ENCODE measurements around the gene KLC1.

KLC1 gene

DNA sequence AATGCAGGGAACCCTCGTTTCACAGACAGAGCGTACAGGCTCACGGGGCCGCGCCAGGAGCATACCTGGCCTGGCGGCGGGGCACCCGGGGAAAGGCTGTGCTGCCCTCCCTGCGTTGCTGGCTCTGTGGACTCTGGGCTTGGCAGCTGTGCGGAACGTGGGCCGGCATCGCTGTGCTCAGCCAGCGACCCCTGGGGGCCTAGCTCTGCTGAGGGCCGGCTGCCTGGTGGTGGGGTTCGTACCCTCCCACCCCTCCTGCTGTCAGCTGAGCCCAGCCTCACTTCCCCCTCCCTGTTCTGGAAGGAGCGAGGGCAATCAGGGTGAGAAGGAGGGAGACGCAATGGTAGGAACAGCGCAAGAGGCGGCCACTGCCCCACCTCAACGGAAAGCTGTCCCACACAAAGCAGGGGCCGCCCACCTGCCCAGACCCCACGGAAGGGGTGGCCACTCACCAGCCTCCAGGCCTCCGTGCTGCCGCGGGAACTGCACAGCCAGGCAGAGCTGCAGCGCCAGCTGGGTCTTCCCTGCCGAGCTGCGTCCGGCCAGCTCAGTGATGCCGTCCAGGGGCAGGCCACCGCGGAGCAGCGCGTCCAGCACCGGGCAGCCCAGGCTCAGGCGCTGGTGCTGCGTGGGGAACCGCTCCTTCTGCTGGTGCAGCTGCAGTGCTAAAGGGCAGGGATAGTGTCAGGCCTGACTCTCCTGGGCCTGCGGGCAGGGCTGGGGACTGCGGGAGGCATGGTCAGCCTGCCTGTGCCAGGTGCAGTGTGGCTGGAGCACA is 77.7 kb downstream of the KLC1 start:
- no peak for DNase-seq

DNA sequence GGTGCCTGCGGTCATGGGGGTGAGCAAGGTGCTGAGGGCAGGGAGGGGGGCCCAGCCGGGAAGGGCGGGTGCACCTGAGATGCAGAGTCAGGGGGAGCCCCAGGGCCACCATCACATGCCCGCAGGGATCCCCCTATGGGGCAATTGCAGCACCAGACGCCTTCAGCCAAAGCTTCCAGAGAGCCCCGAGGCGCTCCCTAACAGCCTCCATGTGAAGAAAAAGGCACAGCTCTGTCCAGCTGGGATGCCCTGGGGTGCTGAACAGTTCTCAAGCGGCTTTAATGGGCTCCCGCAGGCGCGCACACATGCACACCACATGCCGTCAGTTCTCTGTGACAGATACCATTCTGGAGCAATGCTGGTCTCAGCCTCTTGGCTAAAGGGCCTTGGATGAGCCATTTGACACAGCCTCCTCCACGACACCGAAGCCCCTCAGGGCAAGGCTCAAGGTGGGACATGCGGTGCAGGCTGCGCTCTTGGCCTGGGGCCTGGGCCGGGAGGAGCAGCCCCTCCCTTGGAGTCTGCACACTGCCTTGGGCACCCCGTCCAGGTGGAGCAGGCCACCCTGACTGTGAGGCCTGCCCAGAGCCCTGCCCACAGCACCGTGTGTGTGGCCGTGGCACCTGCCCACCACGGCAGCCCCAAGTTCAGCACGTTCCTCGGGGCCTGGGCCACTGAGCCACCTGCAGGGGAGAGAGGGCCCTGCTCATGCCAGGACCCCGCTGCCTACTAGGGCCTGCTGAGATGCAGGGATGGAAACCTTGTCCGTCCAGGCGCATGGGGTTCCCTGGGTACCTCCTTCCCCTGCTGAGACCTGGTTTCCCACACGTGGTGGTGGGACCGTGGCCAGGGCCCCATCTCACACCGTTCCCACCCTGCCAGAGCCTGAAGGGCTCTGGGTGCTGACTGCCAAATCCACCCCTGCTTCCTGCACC is 78.6 kb downstream of the KLC1 start:
- no peak for DNase-seq

DNA sequence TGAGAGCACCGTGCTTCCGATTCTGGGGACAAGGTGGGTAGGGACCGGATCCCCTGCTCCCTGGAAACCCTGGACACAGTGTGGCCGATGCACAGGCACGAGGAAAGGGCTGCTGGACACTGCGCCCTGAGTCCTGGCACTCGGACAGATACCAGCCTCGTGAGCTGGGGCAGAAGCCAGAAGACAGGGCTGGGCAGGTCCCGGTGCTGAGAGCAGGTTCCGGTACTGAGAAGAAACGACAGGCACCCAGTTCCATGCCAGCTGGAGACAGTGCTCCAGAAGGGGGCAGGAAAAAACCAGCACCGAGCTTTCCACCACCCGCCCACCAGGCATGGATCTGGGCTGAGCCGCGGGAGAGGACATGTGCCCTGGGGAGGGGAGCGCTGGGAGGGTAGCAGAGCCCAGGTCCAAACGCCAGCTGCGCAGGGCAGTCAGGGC is 79.8 kb downstream of the KLC1 start:
- no peak for DNase-seq

DNA sequence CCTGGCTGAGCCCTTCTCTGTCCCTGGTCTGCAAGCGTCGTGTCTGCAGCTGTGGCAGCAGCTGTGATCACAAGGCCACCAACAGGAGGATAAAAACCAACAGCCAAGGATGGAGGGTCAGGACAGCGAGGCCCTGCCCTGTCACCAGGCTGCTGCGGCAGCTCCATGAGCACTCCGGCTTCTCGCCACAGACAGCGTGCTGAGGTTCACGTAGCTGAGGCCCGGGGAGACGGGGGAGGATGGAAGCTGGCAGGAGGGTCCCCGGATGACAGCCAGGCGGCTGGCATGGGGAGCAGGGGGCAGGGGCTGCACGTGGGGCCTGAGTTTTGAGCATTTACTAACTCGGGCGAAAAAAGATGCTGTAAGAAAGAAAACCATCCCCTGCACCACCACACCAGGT is 80.8 kb downstream of the KLC1 start:
- DNase-seq: no peak

DNA sequence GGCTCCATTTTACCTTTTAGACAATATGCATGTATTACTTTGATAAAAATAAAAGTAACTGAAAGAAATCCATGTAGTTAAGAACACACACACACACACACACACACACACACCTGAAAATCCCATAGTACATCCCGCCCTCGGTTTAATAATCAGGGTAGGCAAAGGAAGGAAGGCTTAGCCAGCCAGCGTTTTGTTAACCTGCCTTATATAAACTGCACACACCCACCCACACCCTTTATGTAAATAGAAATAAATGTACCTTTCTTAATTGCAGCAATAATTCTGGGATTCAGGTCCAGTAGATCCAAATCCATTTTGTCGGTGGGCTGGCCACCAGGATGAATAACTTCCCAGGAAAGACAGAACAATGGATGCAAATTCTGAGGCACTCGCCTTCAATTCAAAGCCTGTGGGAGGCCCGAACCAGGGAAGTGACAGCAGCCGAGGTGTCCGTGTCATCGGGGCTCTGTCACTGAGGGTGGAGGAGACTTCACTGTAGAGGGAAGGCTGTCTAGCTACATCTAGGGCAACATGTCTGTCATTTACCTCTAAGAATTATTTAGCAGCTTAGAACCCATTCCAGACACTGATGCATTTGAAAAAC is 81.9 kb downstream of the KLC1 start:
- DNase-seq: no peak

DNA sequence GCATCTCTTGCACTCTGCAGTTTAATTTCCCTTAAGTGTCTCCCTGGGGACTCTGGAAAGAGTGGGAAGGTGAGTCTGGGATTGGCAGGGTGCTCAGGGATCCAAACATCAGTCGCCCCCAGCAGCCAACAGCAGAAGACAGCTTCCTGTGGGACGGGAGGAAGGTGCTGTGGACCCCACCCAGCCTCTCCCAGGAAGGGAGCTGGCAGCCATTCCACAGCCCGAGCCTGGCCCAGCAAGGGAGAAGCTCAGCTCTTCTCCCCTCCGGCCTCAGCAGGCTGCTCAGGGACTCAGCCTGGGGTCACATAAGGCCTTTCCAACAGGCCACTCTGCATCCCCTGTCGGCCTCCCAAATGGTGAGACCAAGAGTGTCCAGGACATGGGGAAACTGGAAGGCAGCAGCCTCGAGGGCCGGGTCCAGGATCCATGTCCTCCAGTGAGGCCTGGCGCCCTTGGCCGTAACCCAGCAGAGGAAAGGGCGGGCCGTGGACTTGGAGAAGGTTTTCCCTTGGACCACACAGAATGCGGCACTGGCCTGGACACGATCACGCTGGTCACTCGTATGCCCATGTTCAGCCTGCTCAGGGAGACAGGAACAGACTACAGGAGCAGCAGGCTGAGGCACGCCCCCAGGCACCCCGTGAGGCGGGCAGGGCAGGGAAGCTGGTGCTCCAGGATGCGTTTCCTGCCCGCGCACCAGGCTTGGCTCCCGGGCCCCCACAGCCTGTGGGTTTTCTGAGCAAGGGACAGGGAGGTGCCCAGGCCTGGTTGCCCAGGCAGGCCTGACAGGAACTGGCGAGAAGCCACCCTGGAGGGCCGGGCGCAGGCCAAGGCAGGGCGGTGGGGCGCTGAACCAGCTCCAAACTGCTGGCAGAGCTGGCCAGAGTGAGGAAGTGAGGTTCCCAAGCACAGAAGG is 82.8 kb downstream of the KLC1 start:
- DNase-seq: no peak

DNA sequence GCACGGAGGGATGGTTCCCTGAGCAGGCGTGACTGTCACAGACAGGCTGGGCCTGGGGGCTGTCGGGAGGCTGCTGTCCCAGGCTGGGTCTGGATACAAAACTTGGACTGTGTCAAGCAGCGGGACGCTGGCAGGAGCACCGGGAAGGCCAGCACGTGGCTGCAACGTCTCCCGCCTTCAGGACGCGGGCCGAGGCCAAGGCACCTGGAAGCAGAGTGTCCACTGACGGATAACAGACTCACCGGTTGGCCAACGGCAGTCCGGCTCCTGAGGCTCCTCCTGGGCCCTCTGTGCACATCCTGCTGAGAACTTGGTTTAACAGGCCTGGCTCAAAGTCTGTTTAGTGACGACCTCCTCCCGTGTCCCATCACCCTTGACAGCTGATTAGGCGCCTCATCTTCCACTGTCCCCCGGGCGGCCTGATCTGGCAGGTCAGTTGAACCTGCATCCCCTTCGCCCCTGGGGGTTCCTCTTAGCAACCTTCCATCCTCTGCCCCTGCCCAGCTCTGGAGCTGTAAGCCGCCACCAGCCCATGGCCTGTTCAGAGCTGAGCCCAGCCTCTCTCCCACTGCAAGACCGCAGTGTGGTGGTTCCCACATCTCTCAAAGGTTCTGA is 83.7 kb downstream of the KLC1 start:
- no peak for DNase-seq

DNA sequence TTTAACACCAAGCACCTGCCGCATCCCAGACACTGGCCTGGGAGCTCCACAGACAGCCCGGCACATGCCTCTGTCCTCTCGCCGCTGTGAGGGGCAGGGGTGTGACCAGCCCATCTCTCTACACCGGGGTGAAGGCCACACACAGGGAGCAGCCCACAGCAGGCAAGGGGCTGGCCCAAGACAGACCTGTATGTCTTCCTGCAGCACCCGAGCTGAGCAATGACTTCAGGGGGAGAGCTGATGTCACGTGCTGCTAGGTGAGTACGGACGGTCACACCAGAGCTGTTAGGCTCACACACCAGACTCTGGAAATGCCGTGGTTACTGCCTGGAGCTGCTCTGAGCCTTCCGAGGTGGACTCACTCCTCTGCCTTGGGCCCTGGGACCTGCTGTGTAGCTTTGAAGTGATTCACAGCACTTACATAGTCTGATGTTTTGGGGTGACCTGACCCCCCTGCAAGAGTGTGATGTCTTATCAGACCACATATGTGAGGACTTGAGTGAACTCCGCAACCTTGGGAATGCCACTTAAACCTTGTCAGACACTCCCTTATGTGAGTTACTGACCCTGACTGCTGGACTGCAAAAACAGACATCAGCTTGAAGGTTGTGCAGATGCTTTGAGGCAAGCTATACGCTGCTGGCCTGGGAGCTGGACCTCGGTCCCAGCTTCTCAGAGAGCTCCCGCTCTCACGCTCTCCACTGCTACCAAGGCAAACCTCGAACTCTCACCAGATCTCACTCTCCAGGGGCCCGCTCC is 84.5 kb downstream of the KLC1 start:
- no peak for DNase-seq

DNA sequence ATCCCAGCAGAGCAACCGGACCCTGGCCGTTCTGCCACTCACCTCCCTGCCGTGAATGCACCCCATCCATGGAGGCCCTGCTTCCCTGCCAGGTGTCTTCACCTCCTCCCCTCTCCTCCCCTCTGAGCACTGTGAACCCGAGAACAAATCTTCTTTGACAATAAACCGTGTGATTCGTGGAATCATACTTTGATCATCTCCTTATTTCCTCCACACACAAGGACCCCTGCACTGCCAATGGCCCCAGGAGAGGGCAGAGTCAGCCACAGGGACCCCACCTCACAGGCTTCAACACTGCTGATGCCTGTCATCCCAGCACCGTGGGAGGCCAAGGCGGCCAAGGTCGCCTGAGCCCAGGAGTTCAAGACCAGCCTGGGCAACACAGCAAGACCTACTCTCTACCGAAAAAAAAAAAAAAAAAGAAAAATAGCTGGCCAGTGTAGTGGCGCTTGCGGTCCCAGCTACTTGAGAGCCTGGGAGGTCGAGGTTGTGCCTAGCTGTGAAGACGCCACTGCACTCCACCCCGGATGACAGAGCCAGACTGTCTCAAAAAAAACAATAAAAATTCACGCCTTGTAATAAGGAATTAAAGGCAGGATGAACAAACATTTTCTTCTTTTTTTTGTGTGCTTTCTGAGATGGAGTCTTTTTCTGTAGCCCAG is 85.2 kb downstream of the KLC1 start:
- DNase-seq: no peak

DNA sequence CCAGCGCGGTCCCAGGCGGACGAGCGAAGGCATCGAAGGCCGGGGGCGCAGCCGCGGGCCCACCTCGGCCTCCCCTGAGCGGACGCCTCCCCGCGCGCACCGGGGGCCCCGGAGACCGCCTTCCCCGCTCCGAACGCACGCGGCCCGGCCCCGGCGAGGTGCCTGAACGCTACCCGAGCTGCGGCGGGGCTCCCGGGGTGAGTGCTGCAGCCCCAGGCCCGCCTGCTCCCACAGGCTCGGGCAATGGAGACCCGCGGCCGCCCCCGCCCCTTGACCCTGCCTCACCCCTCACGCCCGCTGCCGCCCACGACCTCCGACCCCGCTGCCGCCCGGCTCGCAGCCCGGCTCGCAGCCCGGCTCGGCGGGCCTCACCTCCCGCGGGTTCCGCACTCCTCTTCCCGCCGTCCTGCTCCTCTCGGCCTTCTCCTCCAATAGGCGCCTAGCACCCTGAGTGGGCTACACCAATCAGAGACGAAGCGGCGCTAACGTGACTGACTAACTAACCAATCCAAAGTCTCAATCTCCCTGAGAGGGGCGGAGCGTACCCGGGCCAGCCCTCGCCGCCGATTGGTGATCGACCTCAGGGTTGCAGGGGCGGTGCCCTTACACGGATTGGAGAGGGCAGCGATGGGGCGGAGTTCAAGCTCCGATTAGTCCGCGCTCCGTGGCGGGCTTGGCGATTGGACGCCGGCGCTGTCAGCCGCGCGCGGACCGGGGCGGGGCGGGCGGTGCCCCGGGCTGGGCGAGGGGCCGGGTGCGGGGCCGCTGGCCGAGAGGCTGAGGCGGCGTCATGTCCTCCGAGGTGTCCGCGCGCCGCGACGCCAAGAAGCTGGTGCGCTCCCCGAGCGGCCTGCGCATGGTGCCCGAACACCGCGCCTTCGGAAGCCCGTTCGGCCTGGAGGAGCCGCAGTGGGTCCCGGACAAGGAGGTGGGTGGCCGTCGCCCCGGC is 86.3 kb downstream of the KLC1 start, which contains the start of the genes XRCC3 and ZFYVE21:
XRCC3 (minus strand) TSS at position 400 of the 949 bp plus-strand sequence. CDS start 4,364 bp downstream, outside the sequence.
ZFYVE21 (plus strand) TSS at position 759 of the 949 bp plus-strand sequence; CDS start at position 791, 32 bp downstream.
- peak; percentile 99 for DNase-seq

DNA sequence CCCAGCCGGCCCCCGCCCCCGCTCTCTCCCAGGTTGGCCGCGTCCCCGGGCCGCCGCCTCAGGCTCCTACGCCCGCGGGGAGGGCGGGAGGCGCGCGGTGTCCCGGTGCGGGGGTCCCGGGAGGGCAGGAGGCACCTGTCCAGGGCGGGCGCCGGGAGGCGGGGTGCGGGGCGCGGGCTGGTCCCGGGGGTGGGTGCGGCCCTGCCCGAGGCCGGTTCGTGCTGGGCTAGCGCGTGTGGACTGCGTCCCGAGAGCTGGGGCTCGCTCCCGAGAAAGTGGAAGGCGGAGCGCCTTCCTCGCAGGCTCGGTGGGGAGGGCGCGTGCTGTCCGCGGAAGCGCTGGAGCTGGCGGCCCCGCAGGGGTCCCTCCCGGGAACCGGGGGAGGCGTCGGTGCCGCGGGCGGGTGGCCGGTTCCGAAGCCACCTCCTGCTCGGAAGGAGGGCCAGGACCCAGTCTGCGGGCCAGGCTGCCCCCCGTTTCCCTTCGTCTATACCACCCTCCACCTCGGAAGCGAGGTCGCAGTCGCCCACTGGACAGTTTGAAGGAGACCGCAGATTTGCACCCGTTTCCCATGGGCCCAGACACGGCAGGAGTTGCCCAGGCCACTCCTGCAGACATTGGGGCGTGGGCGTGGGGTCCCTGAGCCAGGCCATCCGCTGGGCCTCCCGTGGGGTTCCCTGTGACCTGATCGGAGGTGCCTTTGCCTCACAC is 87.2 kb downstream of the KLC1 start:
- no peak for DNase-seq

DNA sequence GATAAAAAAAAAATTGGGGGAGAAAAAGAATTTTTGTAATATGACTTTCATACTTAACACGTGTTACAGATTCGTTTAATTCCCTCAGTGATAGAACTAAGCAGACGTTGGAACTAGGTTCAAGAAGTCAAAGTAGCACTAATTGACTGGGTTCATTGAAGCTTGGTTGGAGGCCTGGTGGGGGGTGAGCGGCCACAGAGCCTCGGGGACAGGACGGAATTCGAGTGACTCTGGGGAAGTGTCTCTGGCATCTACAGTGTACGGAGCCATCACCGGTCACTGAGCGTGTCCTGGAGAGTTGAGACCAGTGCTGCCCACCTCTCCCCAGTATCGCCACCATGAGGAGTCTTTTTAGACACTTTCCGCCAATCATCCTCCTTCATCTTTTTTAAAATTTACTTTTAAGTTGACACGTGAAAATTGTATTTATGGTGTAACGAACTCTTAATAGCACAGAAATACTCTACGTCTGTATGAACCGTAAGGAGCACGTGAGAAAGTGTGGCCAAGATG is 87.9 kb downstream of the KLC1 start:
- DNase-seq: no peak

DNA sequence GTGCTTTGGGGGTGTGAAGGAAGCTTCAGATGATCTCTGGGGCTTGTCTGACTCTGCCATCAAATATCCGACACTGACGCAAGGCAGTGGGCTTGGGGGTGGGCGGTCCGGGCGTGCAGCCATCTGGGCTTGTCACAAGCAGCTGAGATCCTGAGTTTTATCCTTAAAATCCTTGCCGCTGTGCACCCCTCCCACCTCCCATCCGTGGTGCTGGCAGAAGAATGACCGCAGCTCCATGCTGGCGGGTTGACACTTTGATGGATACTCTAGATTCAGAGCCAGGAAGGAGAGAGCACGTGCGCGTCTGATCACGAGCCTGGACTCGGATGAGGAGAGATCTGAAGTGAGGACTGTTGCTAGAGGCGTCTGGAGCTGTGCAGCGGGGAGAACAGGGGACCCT is 89.6 kb downstream of the KLC1 start:
- DNase-seq: no peak

DNA sequence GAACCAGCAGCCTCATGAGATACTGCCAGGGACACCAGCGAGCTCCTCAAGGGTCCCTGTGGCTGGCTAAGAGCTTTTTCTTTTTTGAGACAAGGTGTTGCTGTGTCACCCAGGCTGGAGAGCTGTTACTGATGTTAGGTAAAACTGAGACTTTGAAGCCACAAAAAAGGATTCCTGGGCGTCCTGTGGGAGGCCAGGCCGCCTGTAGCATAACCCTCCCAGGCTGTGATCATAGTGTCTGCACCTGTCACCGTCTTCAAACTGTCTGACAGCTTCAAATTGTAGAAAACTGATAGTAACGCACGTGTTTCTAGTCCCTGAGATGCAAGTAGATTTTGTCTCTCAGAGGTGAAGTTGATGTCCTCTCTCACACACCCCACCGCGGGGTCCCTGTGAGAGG is 90.7 kb downstream of the KLC1 start:
- no peak for DNase-seq

DNA sequence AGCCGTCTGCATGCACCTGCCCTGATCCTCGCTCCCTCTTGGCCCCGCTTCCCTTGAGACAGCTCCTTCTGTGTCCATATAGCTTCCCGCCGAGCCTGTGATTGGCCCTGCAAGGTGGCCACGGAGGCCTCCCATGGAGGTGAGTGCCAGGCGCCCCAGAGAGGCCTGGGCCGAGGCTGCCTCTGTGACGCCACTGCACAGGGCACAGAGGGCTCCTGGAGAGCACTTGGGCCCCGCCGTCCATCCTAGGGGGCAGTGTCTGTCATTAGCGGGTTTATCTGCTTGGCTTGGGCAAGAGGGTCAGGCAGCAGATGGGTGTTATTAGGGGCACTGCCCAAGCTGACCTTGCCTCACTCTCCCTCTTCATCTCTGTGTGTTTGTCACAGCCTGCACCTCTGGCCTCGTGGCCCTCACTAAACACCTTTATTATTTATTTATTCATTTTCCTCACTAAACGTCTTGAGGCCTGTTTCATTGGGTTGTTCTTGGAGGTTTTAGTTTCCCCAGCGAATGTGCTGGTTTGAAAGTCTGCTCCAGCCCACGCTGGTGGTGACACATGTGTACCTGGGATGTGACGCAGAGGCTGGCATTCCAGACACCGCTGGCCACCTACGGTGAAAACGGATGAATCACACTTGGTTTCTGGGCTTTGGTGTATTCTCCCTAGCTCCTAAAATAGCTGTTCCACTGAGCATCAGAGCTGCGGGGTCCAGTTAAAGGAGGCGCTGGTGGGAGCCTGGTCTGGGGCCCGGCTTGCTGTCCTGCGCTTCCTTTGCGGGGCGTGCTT is 92.5 kb downstream of the KLC1 start:
- peak; percentile 28 for DNase-seq

DNA sequence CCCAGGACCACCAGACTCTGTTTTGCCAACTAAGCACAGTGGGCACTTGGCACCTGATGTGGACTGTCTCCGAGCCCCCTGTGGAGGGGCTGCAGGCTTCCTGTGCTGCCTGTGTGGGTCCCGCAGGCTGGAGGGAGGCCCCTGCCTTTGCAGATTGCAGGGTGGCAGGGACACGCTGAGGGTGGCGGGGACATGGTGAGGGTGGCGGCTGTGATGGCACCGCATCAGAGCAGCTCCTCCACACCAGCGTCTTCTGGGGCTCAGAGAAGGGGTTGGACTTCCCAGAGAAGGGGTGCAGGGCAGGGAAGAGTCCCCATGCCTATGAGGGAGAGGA is 94.7 kb downstream of the KLC1 start:
- DNase-seq: no peak

DNA sequence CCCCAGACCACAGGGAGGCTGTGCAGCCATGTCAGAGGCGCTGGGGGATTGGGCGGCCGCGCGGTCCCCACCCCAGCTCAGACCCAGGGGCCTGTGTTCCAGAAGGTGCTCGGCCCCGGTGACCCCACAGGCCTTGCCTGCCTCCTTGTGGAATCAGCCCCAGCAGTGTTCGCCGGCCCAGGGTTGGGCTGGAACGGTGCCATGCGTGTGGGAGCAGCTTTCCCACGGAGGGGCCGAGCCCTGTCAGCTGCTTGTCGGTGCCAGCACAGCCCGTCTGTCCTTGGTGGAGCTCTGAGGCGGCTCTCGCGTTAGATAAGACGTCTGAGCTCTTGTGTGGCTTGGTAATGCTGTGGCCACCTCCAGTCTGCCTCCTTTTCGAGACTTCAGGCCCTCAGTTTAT is 95.1 kb downstream of the KLC1 start:
- no peak for DNase-seq
